Lung (tissue), 12 donors: ENCODE measurements around the gene TMCO6. TPM values are rescaled to one million over a fixed set of nuclear protein-coding genes. Genes with fewer than 3 reads are reported as not detected.
A peak's percentile ranks its signal among the peaks of the same experiment; 100 is the strongest.

ENCODE experiments used
- ATAC-seq: fragments of 200-7000 bp; cut with Tn5 transposase; one replicate; pipeline ENCODE4 v1.9.1; 2020; ENCODE audit warnings: moderate number of reproducible peaks; ENCODE audit not compliant: insufficient read depth, low FRiP score
- DNase-seq, 3 donors: peaks; one replicate each; pipeline ENCODE4 v3.0.0-alpha.2; 2013 to 2017
- H3K27ac ChIP-seq, 2 donors: one replicate each; pipeline ENCODE4 v1.5.1; 2013; ENCODE audit warnings: mild to moderate bottlenecking in 2 of 2, moderate library complexity in 2 of 2, control low read depth in 1 of 2, inconsistent platforms in 1 of 2, low read depth in 1 of 2, low read length in 1 of 2
- H3K27me3 ChIP-seq, 3 donors: one replicate each; pipeline ENCODE4 v1.5.1; 2013; ENCODE audit warnings: low read length in 2 of 3; ENCODE audit not compliant: control insufficient read depth in 3 of 3, insufficient read depth in 3 of 3
- H3K36me3 ChIP-seq, 4 donors: one replicate each; pipeline ENCODE4 v1.5.1; 2013; ENCODE audit warnings: low read length in 4 of 4, mild to moderate bottlenecking in 1 of 4, moderate library complexity in 1 of 4; ENCODE audit not compliant: control insufficient read depth in 4 of 4, insufficient read depth in 4 of 4
- H3K4me1 ChIP-seq, 5 donors: one replicate each; pipeline ENCODE4 v1.5.1; 2013; ENCODE audit warnings: low read length in 5 of 5, mild to moderate bottlenecking in 2 of 5, moderate library complexity in 1 of 5; ENCODE audit not compliant: control insufficient read depth in 5 of 5, insufficient read depth in 5 of 5
- H3K4me3 ChIP-seq: one replicate; pipeline ENCODE4 v1.5.1; 2013; ENCODE audit warnings: mild to moderate bottlenecking, control low read depth, moderate library complexity
- H3K9ac ChIP-seq, 2 donors: one replicate each; pipeline ENCODE4 v1.5.1; 2013; ENCODE audit warnings: low read length in 2 of 2, control low read depth in 1 of 2; ENCODE audit not compliant: insufficient read depth in 1 of 2
- H3K9me3 ChIP-seq, 4 donors: one replicate each; pipeline ENCODE4 v1.5.1; 2013; ENCODE audit warnings: low read length in 3 of 4, mild to moderate bottlenecking in 1 of 4, moderate library complexity in 1 of 4; ENCODE audit not compliant: control insufficient read depth in 4 of 4, insufficient read depth in 3 of 4
- WGBS, 2 donors: extraction: QIAGEN DNeasy Blood & Tissue Kit; methylation state at CpG; one replicate each; pipeline ENCODE4 v1.1.7; 2013; 5-methylcytosine and 5-hydroxymethylcytosine counted together
- polyA plus RNA-seq, 2 donors: library from polyadenylated mRNA; stranded (reverse); fragments of 200-250 nt; gene quantifications; one replicate each; pipeline ENCODE4 v1.2.1, GENCODE V29; 2013
- total RNA-seq, 2 donors: library from RNA; depleted of rRNA in 1 of 2; stranded (reverse); fragments of >200 nt in 1 of 2; gene quantifications; one replicate each; pipeline ENCODE4 v1.2.1, GENCODE V29; 2014 to 2021
- TF ChIP-seq, protein P1 (sequence below): IDR thresholded peaks from 2 replicates; pipeline ENCODE4 v1.5.1; 2012; ENCODE audit warnings: mild to moderate bottlenecking; ENCODE audit errors: control extremely low read depth, extremely low read depth
- donor health status: control.
- donor health status: control.
- donor health status: Bipolar disorder and iron deficiency.
- donor health status: healthy.
- donor health status: DM: yes; HTN: yes; CAD: no.

The TMCO6 gene
- total and polyA plus RNA-seq, 4 donors: 9.0 to 25.8 (median 14.1) TPM

DNA sequence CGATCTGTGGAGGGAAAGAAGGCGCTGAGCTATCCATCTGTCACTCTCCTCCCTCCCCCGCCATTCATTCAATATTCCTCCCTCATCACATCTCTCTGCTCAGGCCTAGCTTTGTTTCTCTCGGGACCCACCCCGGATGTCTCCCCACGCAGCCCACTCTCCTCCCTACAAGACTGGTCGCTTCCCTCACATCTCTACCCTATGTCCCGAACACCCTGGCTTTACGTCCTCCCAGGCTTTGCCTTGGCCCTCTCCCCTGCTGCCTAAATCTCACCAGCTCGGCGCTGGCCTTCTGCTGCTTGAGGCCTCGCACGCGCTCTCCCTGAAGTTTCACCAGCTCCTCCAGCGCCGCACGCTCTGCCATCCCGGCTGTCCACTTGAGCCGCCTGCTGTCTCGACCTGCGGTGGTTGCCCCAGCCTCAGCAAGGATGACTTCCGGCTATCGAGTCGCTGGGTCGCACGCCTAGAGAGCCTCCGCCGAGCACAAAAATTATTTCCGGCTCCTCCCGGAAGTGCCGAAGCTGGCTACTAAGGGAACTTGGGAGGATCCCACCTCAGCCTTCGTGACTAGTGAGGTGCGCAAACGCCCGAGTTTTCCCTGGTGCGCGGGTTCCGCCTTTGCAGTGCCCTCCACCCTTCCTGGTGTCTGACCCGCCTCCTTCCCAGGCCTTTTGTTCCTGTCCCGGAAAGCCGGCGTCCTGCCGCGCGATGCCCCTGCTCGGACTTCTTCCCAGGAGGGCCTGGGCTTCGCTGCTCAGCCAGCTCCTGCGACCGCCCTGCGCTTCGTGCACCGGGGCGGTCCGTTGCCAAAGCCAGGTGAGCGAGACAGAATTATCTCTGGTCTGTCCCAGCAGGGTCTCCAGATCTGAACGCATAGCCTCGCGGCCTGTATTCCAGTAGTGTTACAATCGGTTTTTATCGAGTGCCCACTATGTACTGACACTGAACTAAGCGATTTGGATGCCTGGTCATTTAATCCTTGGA lies 52.0 kb downstream of the TMCO6 start, which contains the start of the genes HARS1 and HARS2:
TSS of gene HARS1 (minus strand) at position 430 of the 984 bp plus-strand sequence. CDS start at position 364, 66 bp downstream.
TSS of gene HARS2 (plus strand) at position 515 of the 984 bp plus-strand sequence. CDS start at position 709, 194 bp downstream.
- H3K9ac ChIP-seq: peak within 1 kb of the TSS; percentile 85 to 96
- H3K27ac ChIP-seq: peak within 1 kb of the TSS; percentile 81 to 90
- TF ChIP-seq, protein P1, sequence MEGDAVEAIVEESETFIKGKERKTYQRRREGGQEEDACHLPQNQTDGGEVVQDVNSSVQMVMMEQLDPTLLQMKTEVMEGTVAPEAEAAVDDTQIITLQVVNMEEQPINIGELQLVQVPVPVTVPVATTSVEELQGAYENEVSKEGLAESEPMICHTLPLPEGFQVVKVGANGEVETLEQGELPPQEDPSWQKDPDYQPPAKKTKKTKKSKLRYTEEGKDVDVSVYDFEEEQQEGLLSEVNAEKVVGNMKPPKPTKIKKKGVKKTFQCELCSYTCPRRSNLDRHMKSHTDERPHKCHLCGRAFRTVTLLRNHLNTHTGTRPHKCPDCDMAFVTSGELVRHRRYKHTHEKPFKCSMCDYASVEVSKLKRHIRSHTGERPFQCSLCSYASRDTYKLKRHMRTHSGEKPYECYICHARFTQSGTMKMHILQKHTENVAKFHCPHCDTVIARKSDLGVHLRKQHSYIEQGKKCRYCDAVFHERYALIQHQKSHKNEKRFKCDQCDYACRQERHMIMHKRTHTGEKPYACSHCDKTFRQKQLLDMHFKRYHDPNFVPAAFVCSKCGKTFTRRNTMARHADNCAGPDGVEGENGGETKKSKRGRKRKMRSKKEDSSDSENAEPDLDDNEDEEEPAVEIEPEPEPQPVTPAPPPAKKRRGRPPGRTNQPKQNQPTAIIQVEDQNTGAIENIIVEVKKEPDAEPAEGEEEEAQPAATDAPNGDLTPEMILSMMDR: no peak
- H3K36me3 ChIP-seq: peaks cover 13 to 31% (median 25%) of the 10 kb centered on the region in 4 donors
- peak; percentile 89 to 95 (median 91) for DNase-seq
- WGBS, 2 donors: 1% methylated on average over 58 to 61 of the region's 61 CpGs
- H3K4me3 ChIP-seq: peak within 1 kb of the TSS; percentile 87
- peaks cover 0 to 13% (median 9%) of the 10 kb centered on the region in 5 donors for H3K4me1 ChIP-seq
- no peaks in the 10 kb centered on the region for H3K9me3 ChIP-seq
- ATAC-seq: peak; percentile 96
- no peaks in the 10 kb centered on the region for H3K27me3 ChIP-seq

DNA sequence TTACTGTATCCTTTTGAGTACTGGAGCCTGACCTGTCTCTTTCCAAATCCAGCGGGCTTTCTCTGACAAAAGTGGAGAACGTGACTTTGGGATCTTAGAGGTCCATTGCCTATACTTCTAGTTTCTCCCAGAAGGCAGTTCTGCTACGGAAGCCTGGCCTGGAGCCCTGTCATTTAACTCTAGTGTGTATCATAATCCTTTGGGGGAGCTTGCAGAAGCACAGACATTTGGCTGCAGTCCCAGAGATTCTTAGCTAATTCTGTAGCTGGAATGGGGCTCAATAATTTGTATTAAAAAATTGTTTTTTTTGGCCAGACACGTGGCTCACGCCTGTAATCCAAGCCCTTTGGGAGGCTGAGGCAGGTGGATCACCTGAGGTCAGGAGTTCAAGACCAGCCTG lies 55.0 kb downstream of the TMCO6 start:
- Histone ChIP-seq H3K4me1 (peaks cover 0 to 13% (median 9%) of the 10 kb centered on the region in 5 donors), H3K4me3 (no peak overlapping the region), H3K9me3 (no peaks in the 10 kb centered on the region), H3K36me3 (peaks cover 32 to 57% (median 44%) of the 10 kb centered on the region in 4 donors), H3K27ac (no peak overlapping the region), H3K27me3 (no peaks in the 10 kb centered on the region), H3K9ac (no peak overlapping the region)
- 80 to 85% methylated on average over 5 of the region's 5 CpGs for WGBS, 2 donors
- ATAC-seq: no peak
- TF ChIP-seq, protein P1: no peak
- peak in 2 of 3 donors; percentile 18 to 35 for DNase-seq

Other genes starting within 250 kb of the TMCO6 start
- gene ANKHD1, start 237.6 kb upstream of the TMCO6 start, total RNA-seq: 100 to 1,000 TPM; 123 to 200 TPM
- gene ANKHD1, start 237.6 kb upstream of the TMCO6 start, polyA plus RNA-seq: 10 to 100 TPM; 53.0 to 58.6 TPM
- gene EIF4EBP3, start 91.8 kb upstream of the TMCO6 start, total RNA-seq: 10 to 100 TPM in 1 of 2 donors, 1 to 10 TPM in 1; 5.2 to 13.3 TPM
- gene EIF4EBP3, start 91.8 kb upstream of the TMCO6 start, polyA plus RNA-seq: 10 to 100 TPM; 27.6 to 69.5 TPM
- 10 to 100 TPM; 14.0 to 36.0 TPM for gene SRA1, start 82.0 kb upstream of the TMCO6 start, total RNA-seq
- 10 to 100 TPM; 37.7 to 45.5 TPM for gene SRA1, start 82.0 kb upstream of the TMCO6 start, polyA plus RNA-seq
- gene APBB3, start 74.9 kb upstream of the TMCO6 start, total RNA-seq: 10 to 100 TPM; 31.6 to 36.1 TPM
- gene APBB3, start 74.9 kb upstream of the TMCO6 start, polyA plus RNA-seq: 10 to 100 TPM; 24.7 to 25.5 TPM
- 10 to 100 TPM; 10.7 to 94.4 TPM for gene SLC35A4, start 74.6 kb upstream of the TMCO6 start, total RNA-seq
- 10 to 100 TPM; 41.0 to 91.5 TPM for gene SLC35A4, start 74.6 kb upstream of the TMCO6 start, polyA plus RNA-seq
- 10 to 100 TPM; 57.9 to 86.0 TPM for gene CD14, start 6.3 kb upstream of the TMCO6 start, total RNA-seq
- gene CD14, start 6.3 kb upstream of the TMCO6 start, polyA plus RNA-seq: 100 to 1,000 TPM in 1 of 2 donors, 10 to 100 TPM in 1; 74.5 to 357 TPM
- 10 to 100 TPM; 35.4 to 57.9 TPM for gene NDUFA2, start 8.2 kb downstream of the TMCO6 start, total RNA-seq
- 100 to 1,000 TPM; 133 to 365 TPM for gene NDUFA2, start 8.2 kb downstream of the TMCO6 start, polyA plus RNA-seq
- 100 to 1,000 TPM in 1 of 2 donors, 10 to 100 TPM in 1; 85.3 to 104 TPM for gene IK, start 8.4 kb downstream of the TMCO6 start, total RNA-seq
- 10 to 100 TPM; 58.3 to 95.7 TPM for gene IK, start 8.4 kb downstream of the TMCO6 start, polyA plus RNA-seq
- 10 to 100 TPM; 15.0 to 25.5 TPM for gene WDR55, start 25.5 kb downstream of the TMCO6 start, total RNA-seq
- 10 to 100 TPM; 16.6 to 17.9 TPM for gene WDR55, start 25.5 kb downstream of the TMCO6 start, polyA plus RNA-seq
- 1 to 10 TPM in 1 of 2 donors, under 1 TPM in 1; 0.60 to 1.7 TPM for gene DND1, start 34.1 kb downstream of the TMCO6 start, total RNA-seq
- gene DND1, start 34.1 kb downstream of the TMCO6 start, polyA plus RNA-seq: 1 to 10 TPM; 1.5 to 1.9 TPM
- gene HARS1, start 51.9 kb downstream of the TMCO6 start, total RNA-seq: 10 to 100 TPM; 46.9 to 54.6 TPM
- gene HARS1, start 51.9 kb downstream of the TMCO6 start, polyA plus RNA-seq: 10 to 100 TPM; 43.8 to 49.8 TPM
- 10 to 100 TPM; 24.6 to 37.2 TPM for gene HARS2, start 52.0 kb downstream of the TMCO6 start, total RNA-seq
- 10 to 100 TPM; 15.6 to 18.8 TPM for gene HARS2, start 52.0 kb downstream of the TMCO6 start, polyA plus RNA-seq
- 10 to 100 TPM; 30.2 to 43.3 TPM for gene ZMAT2, start 61.0 kb downstream of the TMCO6 start, total RNA-seq
- gene ZMAT2, start 61.0 kb downstream of the TMCO6 start, polyA plus RNA-seq: 10 to 100 TPM; 52.1 to 73.8 TPM
- gene PCDHA1, start 146.7 kb downstream of the TMCO6 start, total RNA-seq: not detected
- under 1 TPM; 0.02 to 0.30 TPM for gene PCDHA1, start 146.7 kb downstream of the TMCO6 start, polyA plus RNA-seq
- gene PCDHA2, start 155.4 kb downstream of the TMCO6 start, total RNA-seq: under 1 TPM; 0.15 to 0.43 TPM
- gene PCDHA2, start 155.4 kb downstream of the TMCO6 start, polyA plus RNA-seq: under 1 TPM in 1 of 2 donors, not detected in 1; 0.02 TPM
- under 1 TPM; 0.31 to 0.74 TPM for gene PCDHA3, start 161.6 kb downstream of the TMCO6 start, total RNA-seq
- under 1 TPM; 0.07 to 0.22 TPM for gene PCDHA3, start 161.6 kb downstream of the TMCO6 start, polyA plus RNA-seq
- 1 to 10 TPM; 1.6 to 2.9 TPM for gene PCDHA4, start 167.6 kb downstream of the TMCO6 start, total RNA-seq
- gene PCDHA4, start 167.6 kb downstream of the TMCO6 start, polyA plus RNA-seq: under 1 TPM; 0.26 to 0.41 TPM
- gene PCDHA5, start 182.2 kb downstream of the TMCO6 start, total RNA-seq: under 1 TPM; 0.34 to 0.46 TPM
- gene PCDHA5, start 182.2 kb downstream of the TMCO6 start, polyA plus RNA-seq: under 1 TPM in 1 of 2 donors, not detected in 1; 0.10 TPM
- gene PCDHA6, start 188.5 kb downstream of the TMCO6 start, total RNA-seq: under 1 TPM; 0.51 to 0.92 TPM
- under 1 TPM; 0.11 to 0.20 TPM for gene PCDHA6, start 188.5 kb downstream of the TMCO6 start, polyA plus RNA-seq
- gene PCDHA7, start 194.8 kb downstream of the TMCO6 start, total RNA-seq: under 1 TPM; 0.17 to 0.52 TPM
- gene PCDHA7, start 194.8 kb downstream of the TMCO6 start, polyA plus RNA-seq: under 1 TPM; 0.10 to 0.26 TPM
- under 1 TPM; 0.23 to 0.37 TPM for gene PCDHA8, start 201.7 kb downstream of the TMCO6 start, total RNA-seq
- gene PCDHA8, start 201.7 kb downstream of the TMCO6 start, polyA plus RNA-seq: under 1 TPM in 1 of 2 donors, not detected in 1; 0.14 TPM
- gene PCDHA9, start 208.9 kb downstream of the TMCO6 start, total RNA-seq: under 1 TPM; 0.49 to 0.68 TPM
- not detected for gene PCDHA9, start 208.9 kb downstream of the TMCO6 start, polyA plus RNA-seq
- gene PCDHA10, start 216.4 kb downstream of the TMCO6 start, total RNA-seq: 1 to 10 TPM in 1 of 2 donors, under 1 TPM in 1; 0.48 to 1.6 TPM
- gene PCDHA10, start 216.4 kb downstream of the TMCO6 start, polyA plus RNA-seq: under 1 TPM; 0.02 to 0.11 TPM
- 1 to 10 TPM in 1 of 2 donors, under 1 TPM in 1; 0.74 to 1.6 TPM for gene PCDHA11, start 229.5 kb downstream of the TMCO6 start, total RNA-seq
- gene PCDHA11, start 229.5 kb downstream of the TMCO6 start, polyA plus RNA-seq: under 1 TPM; 0.08 to 0.31 TPM
- gene PCDHA12, start 235.9 kb downstream of the TMCO6 start, total RNA-seq: 1 to 10 TPM in 1 of 2 donors, under 1 TPM in 1; 0.23 to 3.6 TPM
- gene PCDHA12, start 235.9 kb downstream of the TMCO6 start, polyA plus RNA-seq: under 1 TPM; 0.74 to 0.98 TPM
- 1 to 10 TPM in 1 of 2 donors, under 1 TPM in 1; 0.77 to 2.9 TPM for gene PCDHA13, start 242.7 kb downstream of the TMCO6 start, total RNA-seq
- gene PCDHA13, start 242.7 kb downstream of the TMCO6 start, polyA plus RNA-seq: 1 to 10 TPM in 1 of 2 donors, under 1 TPM in 1; 0.15 to 1.0 TPM